ENCODE data around the gene LSAMP.

GRCh38 chr3:115830764-115831395, 614.4 kb downstream of the LSAMP start:
- TF ChIP-seq ZNF416 (CRISPR knock-in tag; IDR thresholded peaks at IDR 0.05) (no peak), CTCF (IDR thresholded peaks at IDR 0.05) (no peak), RORB (CRISPR knock-in tag; IDR thresholded peaks at IDR 0.05) (no peak), ZBTB43 (CRISPR knock-in tag; IDR thresholded peaks at IDR 0.05) (no peak), ZNF121 (CRISPR knock-in tag; IDR thresholded peaks at IDR 0.05) (no peak), MYBL2 (CRISPR knock-in tag; IDR thresholded peaks at IDR 0.05) (no peak), ESRRA (CRISPR knock-in tag; IDR thresholded peaks at IDR 0.05; ENCODE audit: borderline replicate concordance) (no peak), PRDM15 (CRISPR knock-in tag; IDR thresholded peaks at IDR 0.05) (no peak), FOXP1 (CRISPR knock-in tag; IDR thresholded peaks at IDR 0.05; ENCODE audit: borderline replicate concordance) (no peak), FOXP4 (CRISPR knock-in tag; IDR thresholded peaks at IDR 0.05) (no peak), USF1 (CRISPR knock-in tag; IDR thresholded peaks at IDR 0.05) (no peak), MAX (CRISPR knock-in tag; IDR thresholded peaks at IDR 0.05) (no peak), SMAD3 (CRISPR knock-in tag; IDR thresholded peaks at IDR 0.05; ENCODE audit: borderline replicate concordance) (no peak), GABPB1 (CRISPR knock-in tag; IDR thresholded peaks at IDR 0.05) (no peak)
